Type B pancreatic cell (in vitro differentiated cells): Measurements from ENCODE around the gene CAND2. TPM values are rescaled to one million over a fixed set of nuclear protein-coding genes. Genes with fewer than 3 reads are reported as not detected.

ENCODE experiments used
- DNase-seq: peaks from one replicate; pipeline ENCODE4 v3.0.0; 2021; ENCODE audit warnings: mixed read lengths; ENCODE audit not compliant: unreplicated experiment; ENCODE audit errors: extremely low spot score
- H3K27ac Mint-ChIP-seq: 2 replicates; pipeline ENCODE4 v1.8.0; 2021; ENCODE audit warnings: mild to moderate bottlenecking, mixed read lengths
- H3K27me3 Mint-ChIP-seq: 2 replicates; pipeline ENCODE4 v1.8.0; 2021; ENCODE audit warnings: mixed read lengths
- H3K36me3 Mint-ChIP-seq: 2 replicates; pipeline ENCODE4 v1.8.0; 2021; ENCODE audit warnings: mixed read lengths
- H3K4me1 Mint-ChIP-seq: one replicate; pipeline ENCODE4 v1.8.0; 2021; ENCODE audit warnings: mixed read lengths; ENCODE audit not compliant: unreplicated experiment
- H3K4me3 Mint-ChIP-seq: 2 replicates; pipeline ENCODE4 v1.8.0; 2021; ENCODE audit warnings: mild to moderate bottlenecking, mixed read lengths
- H3K9me3 Mint-ChIP-seq: 2 replicates; pipeline ENCODE4 v1.8.0; 2021; ENCODE audit warnings: mixed read lengths
- total RNA-seq: library from RNA; stranded (reverse); gene quantifications from 2 replicates; pipeline ENCODE4 v1.2.1, GENCODE V29; 2021; ENCODE audit warnings: low replicate concordance
- TF ChIP-seq, protein P1 (sequence below): fragments of 200-600 bp; sonication (generic); conservative IDR thresholded peaks from 2 replicates; pipeline ENCODE4 v1.5.0; 2021; ENCODE audit warnings: antibody characterized with exemption, mild to moderate bottlenecking

CAND2 gene
- total RNA-seq, 1 donor from 2014 or later = 11.1 TPM

DNA sequence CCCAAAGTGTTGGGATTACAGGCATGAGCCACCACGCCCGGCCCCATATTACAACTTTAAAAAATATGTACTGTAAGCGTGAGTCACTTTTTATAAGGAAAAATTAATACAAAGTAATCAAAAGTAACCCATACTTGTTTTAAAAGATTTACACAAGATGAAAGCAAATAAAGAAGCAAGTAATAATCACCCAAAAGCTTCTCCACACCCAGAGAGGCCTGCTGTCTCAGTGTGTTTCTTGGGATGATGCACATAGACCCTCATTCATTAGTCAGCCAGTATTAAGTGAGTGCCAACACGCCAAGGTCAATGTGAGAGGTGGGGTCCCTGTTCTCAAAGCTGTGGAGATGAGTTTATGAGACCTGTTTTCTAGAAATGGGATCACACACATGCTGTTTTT is 32.9 kb downstream of the CAND2 start:
- peaks cover 14% of the 10 kb centered on the region for H3K36me3 Mint-ChIP-seq
- no peak overlapping the region for H3K27ac Mint-ChIP-seq
- no peak overlapping the region for H3K4me3 Mint-ChIP-seq
- TF ChIP-seq, protein P1, sequence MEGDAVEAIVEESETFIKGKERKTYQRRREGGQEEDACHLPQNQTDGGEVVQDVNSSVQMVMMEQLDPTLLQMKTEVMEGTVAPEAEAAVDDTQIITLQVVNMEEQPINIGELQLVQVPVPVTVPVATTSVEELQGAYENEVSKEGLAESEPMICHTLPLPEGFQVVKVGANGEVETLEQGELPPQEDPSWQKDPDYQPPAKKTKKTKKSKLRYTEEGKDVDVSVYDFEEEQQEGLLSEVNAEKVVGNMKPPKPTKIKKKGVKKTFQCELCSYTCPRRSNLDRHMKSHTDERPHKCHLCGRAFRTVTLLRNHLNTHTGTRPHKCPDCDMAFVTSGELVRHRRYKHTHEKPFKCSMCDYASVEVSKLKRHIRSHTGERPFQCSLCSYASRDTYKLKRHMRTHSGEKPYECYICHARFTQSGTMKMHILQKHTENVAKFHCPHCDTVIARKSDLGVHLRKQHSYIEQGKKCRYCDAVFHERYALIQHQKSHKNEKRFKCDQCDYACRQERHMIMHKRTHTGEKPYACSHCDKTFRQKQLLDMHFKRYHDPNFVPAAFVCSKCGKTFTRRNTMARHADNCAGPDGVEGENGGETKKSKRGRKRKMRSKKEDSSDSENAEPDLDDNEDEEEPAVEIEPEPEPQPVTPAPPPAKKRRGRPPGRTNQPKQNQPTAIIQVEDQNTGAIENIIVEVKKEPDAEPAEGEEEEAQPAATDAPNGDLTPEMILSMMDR = no peak
- DNase-seq = no peak
- no peaks in the 10 kb centered on the region for H3K27me3 Mint-ChIP-seq
- H3K4me1 Mint-ChIP-seq = no peaks in the 10 kb centered on the region
- no peaks in the 10 kb centered on the region for H3K9me3 Mint-ChIP-seq

DNA sequence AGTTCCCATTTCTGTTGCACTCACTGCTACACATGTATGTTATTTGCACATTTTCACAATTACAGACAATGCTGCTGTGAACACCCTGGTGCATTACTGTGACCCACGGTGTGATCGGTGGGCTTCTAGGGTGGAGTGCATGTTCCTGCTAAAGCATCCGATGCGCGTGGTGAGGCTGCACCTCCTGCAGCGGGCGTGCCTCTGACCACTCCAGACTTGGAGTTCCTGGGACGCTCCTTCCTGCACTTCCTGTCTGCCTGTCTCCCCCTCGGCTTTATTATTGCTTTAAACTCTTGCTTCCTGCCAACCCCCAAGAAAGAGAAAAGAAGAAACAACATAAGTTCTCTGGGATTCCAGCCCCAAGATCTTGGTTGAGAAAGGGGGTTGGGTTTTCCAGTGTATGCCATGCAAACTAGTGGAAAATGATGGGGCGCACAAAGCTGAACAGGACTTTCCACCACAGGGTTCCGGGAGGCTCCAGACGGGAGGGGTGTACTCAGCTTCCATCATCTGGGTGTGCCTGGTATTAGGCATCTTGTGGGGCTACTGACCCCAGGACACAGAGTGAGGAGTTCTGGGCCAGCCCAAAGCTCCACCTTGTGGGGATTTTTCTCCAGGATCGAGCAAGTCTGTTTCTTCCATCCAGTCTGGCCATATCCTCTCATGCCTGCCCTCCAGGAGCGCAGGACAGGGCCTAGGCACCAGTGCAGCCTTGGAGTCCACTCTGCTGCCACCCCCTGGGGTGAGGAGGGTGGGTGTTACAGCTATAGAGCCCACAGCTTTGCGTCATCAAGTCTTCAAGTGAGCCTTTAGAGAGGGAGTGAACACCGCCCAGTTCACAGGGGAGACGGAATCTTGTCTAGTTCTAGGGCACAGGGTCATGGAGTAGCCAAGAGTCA is 33.7 kb downstream of the CAND2 start:
- Mint-ChIP-seq H3K4me3 (no peak overlapping the region), H3K27ac (no peak overlapping the region), H3K9me3 (no peaks in the 10 kb centered on the region)

GRCh38 chr3:12830785-12831156 is 34.3 kb downstream of the CAND2 start:
- Mint-ChIP-seq H3K27me3 (no peaks in the 10 kb centered on the region), H3K4me1 (no peaks in the 10 kb centered on the region), H3K4me3 (no peak overlapping the region), H3K36me3 (peaks cover 17% of the 10 kb centered on the region), H3K9me3 (no peaks in the 10 kb centered on the region), H3K27ac (no peak overlapping the region)
- DNase-seq = no peak
- TF ChIP-seq, protein P1 = peak; percentile 69

More for the DNA sequence above, 33.7 kb downstream of the CAND2 start:
- no peak for DNase-seq
- TF ChIP-seq, protein P1 = no peak
- H3K36me3 Mint-ChIP-seq = peaks cover 17% of the 10 kb centered on the region
- no peaks in the 10 kb centered on the region for H3K4me1 Mint-ChIP-seq
- no peaks in the 10 kb centered on the region for H3K27me3 Mint-ChIP-seq

DNA sequence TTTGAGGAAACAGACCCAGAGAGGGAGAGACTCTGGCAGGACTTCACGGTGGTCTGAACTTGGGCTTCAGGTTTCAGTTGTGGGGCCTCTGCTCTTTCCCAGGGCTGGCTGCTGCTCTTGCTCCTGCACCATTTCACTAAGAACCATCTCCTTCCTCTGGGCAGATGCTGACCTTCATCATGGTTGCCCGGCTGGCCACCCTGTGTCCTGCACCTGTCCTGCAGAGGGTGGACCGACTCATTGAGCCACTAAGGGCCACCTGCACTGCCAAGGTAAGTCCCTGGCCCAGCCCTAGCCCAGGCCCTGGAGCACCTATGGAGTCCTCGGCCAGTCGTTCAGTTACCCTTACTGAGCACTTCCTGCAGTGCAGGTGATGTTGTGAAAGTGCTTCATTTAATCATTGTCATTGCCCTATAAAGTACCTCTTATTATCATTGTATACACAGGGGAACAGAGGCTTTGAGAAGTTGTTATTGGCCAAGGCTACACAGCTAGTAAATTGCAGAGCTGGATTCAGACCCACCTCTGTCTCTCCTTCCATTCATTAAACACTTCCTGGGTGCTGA is 34.9 kb downstream of the CAND2 start:
- Mint-ChIP-seq H3K4me3 (no peak overlapping the region), H3K27ac (peak overlapping the region; percentile 50), H3K36me3 (peaks cover 17% of the 10 kb centered on the region), H3K9me3 (no peaks in the 10 kb centered on the region), H3K27me3 (no peaks in the 10 kb centered on the region), H3K4me1 (no peaks in the 10 kb centered on the region)
- DNase-seq = no peak
- TF ChIP-seq, protein P1 = no peak

DNA sequence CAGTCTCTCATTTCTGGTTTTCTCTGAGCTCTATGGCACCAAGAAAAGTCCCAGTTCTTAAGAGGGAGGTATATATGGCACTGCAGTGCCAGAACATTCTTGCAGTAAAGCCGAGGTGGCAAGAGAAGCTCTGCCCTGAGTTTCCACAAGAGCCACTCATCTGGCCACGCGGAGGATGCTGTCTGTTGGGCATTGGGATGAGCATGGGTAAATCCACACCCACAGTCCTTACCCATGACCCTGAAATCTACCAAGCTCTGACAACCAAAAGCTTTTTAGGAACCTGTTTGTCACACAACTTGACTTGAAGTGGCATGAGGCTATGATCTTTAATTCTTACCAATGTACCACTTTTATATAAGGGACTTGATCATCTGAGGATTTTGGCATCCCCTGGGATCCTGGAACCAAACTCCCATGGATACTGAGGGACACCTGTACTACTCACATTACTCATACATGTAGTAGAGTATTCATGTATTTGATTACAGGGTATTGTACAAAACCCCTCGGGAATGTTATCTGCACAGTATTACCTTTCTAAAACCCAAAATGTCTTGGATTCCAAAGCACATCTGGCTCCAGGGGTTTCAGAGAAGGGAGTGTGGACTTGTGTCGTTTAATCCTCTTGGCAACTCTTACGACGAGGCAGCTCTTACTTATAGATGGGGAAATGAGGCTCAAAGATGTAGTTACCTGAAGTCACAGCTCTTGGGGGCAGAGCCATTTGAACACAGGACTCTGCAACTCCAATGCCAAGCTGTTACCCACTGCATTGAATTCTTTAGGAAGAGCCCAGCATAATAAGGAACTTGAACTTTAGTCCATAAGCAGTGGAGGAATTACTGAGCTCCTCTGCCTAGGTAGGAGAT is 36.1 kb downstream of the CAND2 start:
- Mint-ChIP-seq H3K4me3 (no peak overlapping the region), H3K27me3 (no peaks in the 10 kb centered on the region), H3K36me3 (peaks cover 24% of the 10 kb centered on the region), H3K9me3 (no peaks in the 10 kb centered on the region), H3K4me1 (peaks cover 8% of the 10 kb centered on the region), H3K27ac (no peak overlapping the region)
- TF ChIP-seq, protein P1 = no peak
- DNase-seq = no peak
